Stimulated activated CD4-positive, alpha-beta T cell treated with anti-CD3 and anti-CD28 coated beads, Interleukin-4, amount 100 ng/mL, for 24 hours (primary cell): Measurements from ENCODE around the gene TAS2R60.
A peak's percentile ranks its signal among the peaks of the same experiment; 100 is the strongest.
"Not testable (repeated sequence)": the region's sequence is repeated elsewhere in the genome, so short reads cannot be mapped to it uniquely, and the experiment has no call there.

Source experiments
- DNase-seq: peaks from one replicate; pipeline ENCODE4 v3.0.0-alpha.2; 2020

TAS2R60 gene, protein sequence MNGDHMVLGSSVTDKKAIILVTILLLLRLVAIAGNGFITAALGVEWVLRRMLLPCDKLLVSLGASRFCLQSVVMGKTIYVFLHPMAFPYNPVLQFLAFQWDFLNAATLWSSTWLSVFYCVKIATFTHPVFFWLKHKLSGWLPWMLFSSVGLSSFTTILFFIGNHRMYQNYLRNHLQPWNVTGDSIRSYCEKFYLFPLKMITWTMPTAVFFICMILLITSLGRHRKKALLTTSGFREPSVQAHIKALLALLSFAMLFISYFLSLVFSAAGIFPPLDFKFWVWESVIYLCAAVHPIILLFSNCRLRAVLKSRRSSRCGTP

GRCh38 chr7:143443153-143443552 lies at the start of gene TAS2R60:
TSS of gene TAS2R60 (plus strand) at chr7:143443453. CDS start at chr7:143443453, 0 bp downstream.
- DNase-seq = no peak

DNA sequence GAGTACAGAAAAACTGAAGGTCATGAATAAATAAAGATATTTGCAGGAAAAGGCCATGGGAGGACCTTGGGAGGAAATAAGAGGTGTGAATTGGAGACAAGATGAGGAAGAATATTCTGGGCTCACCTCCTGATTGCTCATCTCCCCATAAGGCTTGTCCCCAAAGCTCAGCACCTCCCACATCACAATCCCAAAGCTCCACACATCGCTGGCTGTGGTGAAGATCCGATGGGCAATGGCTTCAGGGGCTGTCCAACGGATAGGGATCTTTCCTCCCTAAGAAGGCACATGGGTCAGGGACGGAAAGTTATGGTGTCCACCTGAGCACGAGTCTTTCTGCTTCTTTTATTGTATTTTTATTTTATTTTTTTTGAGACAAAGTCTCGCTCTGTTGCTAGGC lies 49.2 kb upstream of the TAS2R60 start:
- DNase-seq = no peak

GRCh38 chr7:143394777-143395176 lies 48.5 kb upstream of the TAS2R60 start:
- DNase-seq = no peak

- DNase-seq = no peak
Observed at GRCh38 chr7:143395187-143396149, 47.8 kb upstream of the TAS2R60 start.

GRCh38 chr7:143396182-143396581 lies 47.1 kb upstream of the TAS2R60 start:
- DNase-seq = no peak

DNA sequence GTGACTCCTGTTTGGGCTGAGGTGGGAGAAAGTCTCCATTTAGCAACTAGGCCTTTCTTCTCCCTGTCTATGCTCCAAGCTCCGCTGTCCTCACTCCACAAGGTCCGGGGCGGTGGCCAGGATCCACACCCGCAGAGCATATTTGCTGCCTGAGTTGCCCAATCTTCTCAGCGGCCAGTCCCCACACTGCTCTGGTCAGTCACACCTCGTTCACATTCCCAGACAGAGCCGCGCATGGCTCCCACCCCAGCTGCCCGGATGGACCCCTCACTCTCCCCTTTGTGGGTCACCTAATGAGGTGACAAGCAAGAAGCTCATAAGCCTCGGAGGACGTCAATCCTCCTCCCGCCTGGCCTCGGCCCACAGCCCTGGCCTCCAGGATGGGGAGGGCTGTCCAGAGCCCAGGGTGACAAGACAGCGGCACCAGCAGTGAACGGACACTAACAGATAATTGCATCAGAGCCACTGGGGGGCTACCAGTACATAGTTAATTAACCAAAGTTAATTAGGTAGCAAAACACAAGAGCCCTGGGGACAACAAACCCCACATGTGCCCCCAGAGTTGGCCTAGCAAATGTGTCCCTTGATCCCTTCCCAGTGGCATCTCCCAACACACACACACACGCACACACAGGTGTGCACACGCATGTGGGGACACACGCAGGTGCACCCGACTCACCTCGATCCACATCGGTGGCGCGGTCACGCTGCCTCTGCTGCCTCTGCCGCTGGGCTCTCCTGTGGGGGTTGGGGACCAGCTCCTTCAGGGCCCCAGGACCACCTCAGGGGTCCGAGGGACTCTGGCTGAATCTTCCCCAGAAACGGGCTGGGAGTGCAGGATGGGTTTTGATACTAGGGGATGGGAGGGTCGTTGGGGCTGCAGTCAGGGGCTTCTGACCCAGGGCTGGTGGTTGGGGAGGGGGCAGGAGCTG lies 46.4 kb upstream of the TAS2R60 start:
- DNase-seq = no peak

- DNase-seq = no peak
Observed at GRCh38 chr7:143397710-143398530, 45.3 kb upstream of the TAS2R60 start.

DNA sequence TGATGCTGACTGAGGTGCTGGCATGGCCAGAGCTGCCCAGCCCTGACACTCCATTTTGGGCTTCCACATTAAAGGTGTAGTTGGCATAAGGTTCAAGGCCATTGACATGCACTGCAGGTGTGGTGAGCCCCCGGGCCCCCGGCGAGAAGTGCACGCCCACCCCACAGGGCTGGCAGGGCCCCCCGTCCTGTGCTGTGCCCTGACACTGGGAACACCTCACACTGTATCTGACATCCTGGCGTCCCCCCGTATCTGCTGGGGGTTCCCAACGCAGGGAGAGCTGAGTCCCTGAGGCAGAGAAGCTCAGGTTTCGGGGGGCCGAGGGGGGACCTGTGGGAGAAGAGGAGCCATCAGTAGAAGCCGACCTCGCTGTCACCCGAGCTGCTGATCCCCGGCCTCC lies 44.6 kb upstream of the TAS2R60 start:
- DNase-seq = no peak

- no peak for DNase-seq
Observed at GRCh38 chr7:143399151-143399550, 44.1 kb upstream of the TAS2R60 start.

DNA sequence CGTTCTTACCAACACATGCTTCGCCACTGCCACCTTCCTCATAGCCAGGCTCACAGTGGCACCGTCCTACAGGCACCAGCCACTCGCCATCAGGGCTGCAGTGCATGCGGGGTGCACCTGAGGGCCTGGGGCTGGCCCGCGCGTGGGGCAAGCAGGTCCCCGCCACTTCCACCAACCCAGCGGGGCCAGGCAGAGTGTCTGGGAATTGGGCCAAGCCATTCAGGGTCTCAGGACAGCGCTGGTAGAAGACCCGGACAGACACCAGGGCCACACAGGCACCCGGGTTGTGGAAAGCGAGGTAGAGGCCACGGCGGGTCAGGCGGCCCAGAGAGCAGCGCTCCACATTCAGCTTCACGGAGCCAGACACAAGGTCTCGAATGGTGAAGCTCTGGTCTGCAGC lies 43.6 kb upstream of the TAS2R60 start:
- DNase-seq = no peak

- DNase-seq = no peak
Observed at GRCh38 chr7:143401265-143401664, 42.0 kb upstream of the TAS2R60 start.

DNA sequence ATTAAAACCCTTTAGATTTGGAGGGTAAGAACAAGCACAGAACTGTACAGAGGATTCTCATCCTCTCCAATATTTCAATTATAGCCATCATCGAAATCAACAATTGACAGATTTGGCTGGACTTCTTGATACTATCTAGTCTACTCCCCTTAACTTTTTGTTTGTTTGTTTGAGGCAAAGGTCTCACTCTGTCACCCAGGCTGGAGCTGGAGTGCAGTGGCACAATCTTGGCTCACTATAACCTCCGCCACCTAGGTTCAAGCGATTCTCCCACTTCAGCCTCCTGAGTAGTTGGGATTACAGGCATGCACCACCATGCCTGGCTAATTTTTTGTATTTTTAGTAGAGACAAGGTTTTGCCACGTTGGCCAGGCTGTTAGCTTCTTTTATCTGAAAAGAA lies 41.0 kb upstream of the TAS2R60 start:
- not testable (repeated sequence) for DNase-seq

DNA sequence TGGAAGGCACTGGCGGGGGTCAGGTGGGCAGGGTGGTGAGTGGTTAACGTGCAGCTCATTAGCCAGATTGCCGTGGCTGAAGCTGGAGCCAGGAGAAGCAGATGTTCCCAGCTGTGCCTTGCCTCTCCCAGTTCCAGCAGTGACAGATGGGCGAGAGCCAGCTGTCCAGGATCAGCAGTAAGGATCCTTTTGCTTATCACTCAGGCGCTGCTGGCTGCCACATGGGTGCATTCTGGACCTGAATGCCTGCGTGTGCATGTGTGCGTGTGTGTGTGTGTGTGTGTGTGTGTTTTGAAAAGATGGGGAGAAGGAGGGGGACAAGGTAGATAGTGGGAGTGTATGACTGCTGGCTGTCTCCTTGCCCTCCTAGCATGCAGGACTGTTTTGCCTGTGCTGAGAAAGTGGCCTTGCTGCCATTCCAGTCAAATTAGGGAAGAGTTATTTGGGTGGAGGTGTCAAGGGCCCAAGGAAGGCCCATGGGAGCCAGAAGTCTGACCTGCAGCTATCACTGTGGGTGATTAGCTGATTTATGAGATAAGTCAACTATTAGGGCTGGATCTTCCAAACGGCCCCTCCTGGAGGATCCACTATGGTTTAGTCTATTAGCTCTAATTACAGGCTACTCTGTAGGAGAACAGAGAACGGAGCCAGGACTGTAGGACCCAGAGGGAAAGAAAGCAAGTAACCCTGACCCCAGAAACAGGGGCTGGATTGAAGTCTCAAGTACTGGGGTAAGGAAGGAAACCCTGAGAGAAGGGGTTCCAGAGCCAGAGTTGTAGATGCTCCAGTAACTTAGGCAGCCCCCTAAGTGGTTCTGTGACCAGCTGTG lies 37.9 kb upstream of the TAS2R60 start:
- no peak for DNase-seq

DNA sequence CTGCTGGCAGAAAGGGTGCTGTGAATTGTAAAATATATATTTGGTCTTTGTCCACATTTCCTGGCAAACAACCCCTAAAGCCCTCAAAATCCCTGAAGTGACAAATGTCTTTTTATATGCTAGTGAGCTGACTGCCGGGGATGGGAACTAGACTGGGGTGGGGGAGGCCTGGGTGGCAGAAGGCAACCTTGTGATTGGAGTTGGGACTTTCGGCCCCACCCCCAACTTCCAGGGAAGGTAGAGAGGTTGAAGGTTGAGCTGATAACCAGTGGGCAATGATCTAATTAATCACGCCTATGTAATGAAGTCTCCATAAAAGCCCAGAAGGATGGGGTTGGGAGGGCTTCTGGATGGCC lies 37.3 kb upstream of the TAS2R60 start:
- no peak for DNase-seq

DNA sequence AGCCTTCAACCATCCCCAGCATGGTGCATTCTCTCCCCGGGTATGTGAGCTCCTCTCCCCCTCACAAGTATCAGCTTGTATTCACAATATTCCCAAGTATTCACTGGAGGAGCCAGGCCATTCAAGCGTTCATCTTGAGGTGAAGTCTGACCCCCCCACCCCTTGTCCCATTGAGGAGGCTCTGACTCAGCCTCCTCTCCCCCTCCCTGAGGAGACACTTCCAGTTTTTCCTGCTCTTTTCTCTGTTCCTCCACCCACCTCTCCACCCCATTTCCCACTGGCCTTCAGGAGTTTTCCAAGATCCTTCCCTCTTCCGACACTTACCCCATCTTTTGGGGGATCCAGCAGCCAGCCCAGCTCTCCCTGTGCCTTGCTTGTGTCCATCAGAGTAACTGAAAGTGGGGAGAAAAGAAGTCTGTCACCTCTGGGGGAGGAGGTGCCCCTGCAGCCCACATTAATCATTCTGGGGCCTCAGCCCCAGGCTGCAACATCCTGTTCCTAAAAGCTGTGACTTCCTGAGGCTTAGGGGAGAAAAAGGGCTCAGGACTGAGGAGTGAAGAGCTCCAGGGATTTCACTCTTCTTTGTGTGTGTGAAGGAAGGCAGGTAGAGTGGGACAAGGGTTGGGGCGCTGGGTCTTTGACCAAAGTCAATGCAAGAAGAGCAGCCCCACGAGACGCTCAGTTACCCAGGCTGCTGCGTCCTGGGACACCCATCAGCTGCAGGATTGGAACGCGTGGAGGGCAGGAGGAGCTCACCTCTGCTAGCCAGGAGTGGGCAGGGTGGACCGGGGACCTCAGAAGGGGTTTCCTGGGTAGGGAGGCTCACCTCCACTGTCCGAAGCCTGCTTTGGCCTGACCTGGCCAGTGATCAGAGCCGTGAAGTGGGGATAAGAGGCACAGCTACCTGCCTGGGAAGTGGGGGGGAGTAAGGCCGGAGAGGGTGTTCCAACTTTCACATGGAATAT lies 35.7 kb upstream of the TAS2R60 start:
- DNase-seq = no peak

GRCh38 chr7:143408252-143408685 lies 35.0 kb upstream of the TAS2R60 start:
- no peak for DNase-seq

GRCh38 chr7:143408686-143409561 lies 34.3 kb upstream of the TAS2R60 start, which contains the start of gene EPHA1:
TSS of gene EPHA1 (minus strand) at chr7:143408856. CDS start at chr7:143408805, 51 bp downstream.
- peak; percentile 48 for DNase-seq

- no peak for DNase-seq
Observed at GRCh38 chr7:143410521-143411004, 32.7 kb upstream of the TAS2R60 start.
